Left kidney (tissue), 2 donors: Measurements from ENCODE around the gene AMIGO3. TPM values are rescaled to one million over a fixed set of nuclear protein-coding genes. Genes with fewer than 3 reads are reported as not detected.
A peak's percentile ranks its signal among the peaks of the same experiment; 100 is the strongest.
"Not testable (repeated sequence)": the region's sequence is repeated elsewhere in the genome, so short reads cannot be mapped to it uniquely, and the experiment has no call there.

Experiments
- DNase-seq: peaks from one replicate; pipeline ENCODE4 v3.0.0-alpha.2; 2013
- polyA plus RNA-seq: library from polyadenylated mRNA; unstranded; fragments of 120-200 nt; gene quantifications from one replicate; pipeline ENCODE4 v1.2.1, GENCODE V29; 2013; ENCODE audit not compliant: insufficient read length

AMIGO3 gene
- polyA plus RNA-seq, 1 donor: 2.6 TPM

- DNase-seq: no peak
Observed at GRCh38 chr3:49712166-49712565, 7.3 kb downstream of the AMIGO3 start.

- no peak for DNase-seq
Observed at GRCh38 chr3:49711489-49711888, 8.0 kb downstream of the AMIGO3 start.

- DNase-seq: no peak
Observed at GRCh38 chr3:49709852-49710251, 9.6 kb downstream of the AMIGO3 start.

- DNase-seq: no peak
Observed at GRCh38 chr3:49707113-49707480, 12.4 kb downstream of the AMIGO3 start.

GRCh38 chr3:49706456-49707112 is 12.9 kb downstream of the AMIGO3 start:
- no peak for DNase-seq

GRCh38 chr3:49705390-49705960 is 14.0 kb downstream of the AMIGO3 start:
- DNase-seq: no peak

- no peak for DNase-seq
Observed at GRCh38 chr3:49704629-49705028, 14.9 kb downstream of the AMIGO3 start.

- DNase-seq: no peak
Observed at GRCh38 chr3:49703956-49704355, 15.5 kb downstream of the AMIGO3 start.

GRCh38 chr3:49703443-49703927 is 16.0 kb downstream of the AMIGO3 start:
- DNase-seq: peak; percentile 50

GRCh38 chr3:49702672-49703071 is 16.8 kb downstream of the AMIGO3 start:
- DNase-seq: no peak

GRCh38 chr3:49701388-49702077 is 18.0 kb downstream of the AMIGO3 start:
- DNase-seq: no peak

- DNase-seq: no peak
Observed at GRCh38 chr3:49700453-49701128, 18.9 kb downstream of the AMIGO3 start.

- DNase-seq: no peak
Observed at GRCh38 chr3:49700014-49700413, 19.5 kb downstream of the AMIGO3 start.

GRCh38 chr3:49699281-49699979 is 20.1 kb downstream of the AMIGO3 start:
- DNase-seq: no peak

GRCh38 chr3:49695350-49696015 is 24.0 kb downstream of the AMIGO3 start:
- not testable (repeated sequence) for DNase-seq

- DNase-seq: not testable (repeated sequence)
Observed at GRCh38 chr3:49694409-49695070, 24.9 kb downstream of the AMIGO3 start.

- DNase-seq: not testable (repeated sequence)
Observed at GRCh38 chr3:49691481-49691880, 28.0 kb downstream of the AMIGO3 start.

GRCh38 chr3:49690856-49691255 is 28.6 kb downstream of the AMIGO3 start:
- DNase-seq: not testable (repeated sequence)

- not testable (repeated sequence) for DNase-seq
Observed at GRCh38 chr3:49689908-49690624, 29.4 kb downstream of the AMIGO3 start.
